GDM1 (cell line): ENCODE measurements around the gene SPDEF.

Experiments used
- DNase-seq: peaks from one replicate; lab custom pipeline; 2025; lab: John Stamatoyannopoulos, UW

The SPDEF gene

GRCh38 chr6:34556031-34556471, at the start of gene SPDEF:
TSS of gene SPDEF (minus strand) at chr6:34556329. CDS start at chr6:34544455, 11,874 bp downstream.
- no peak for DNase-seq

DNA sequence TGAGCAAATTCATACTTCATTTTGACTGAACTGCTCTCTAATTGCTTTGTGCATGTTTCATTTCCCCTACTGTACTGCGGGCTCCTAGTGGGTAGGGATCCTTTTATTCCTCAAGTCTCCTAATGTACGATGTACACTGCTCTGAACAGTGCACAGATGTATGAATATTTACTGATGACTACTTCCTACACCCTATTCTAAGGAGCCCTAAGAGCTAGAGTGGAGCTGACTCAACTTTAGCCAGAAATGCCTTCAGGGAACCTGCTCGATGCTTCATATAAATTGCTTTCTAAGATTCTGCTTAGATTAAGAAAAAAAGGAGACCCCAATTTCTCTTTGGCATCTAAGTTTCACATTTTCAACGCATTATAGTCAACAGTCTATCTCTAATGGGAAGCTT, 47.6 kb upstream of the SPDEF start:
- DNase-seq: no peak

DNA sequence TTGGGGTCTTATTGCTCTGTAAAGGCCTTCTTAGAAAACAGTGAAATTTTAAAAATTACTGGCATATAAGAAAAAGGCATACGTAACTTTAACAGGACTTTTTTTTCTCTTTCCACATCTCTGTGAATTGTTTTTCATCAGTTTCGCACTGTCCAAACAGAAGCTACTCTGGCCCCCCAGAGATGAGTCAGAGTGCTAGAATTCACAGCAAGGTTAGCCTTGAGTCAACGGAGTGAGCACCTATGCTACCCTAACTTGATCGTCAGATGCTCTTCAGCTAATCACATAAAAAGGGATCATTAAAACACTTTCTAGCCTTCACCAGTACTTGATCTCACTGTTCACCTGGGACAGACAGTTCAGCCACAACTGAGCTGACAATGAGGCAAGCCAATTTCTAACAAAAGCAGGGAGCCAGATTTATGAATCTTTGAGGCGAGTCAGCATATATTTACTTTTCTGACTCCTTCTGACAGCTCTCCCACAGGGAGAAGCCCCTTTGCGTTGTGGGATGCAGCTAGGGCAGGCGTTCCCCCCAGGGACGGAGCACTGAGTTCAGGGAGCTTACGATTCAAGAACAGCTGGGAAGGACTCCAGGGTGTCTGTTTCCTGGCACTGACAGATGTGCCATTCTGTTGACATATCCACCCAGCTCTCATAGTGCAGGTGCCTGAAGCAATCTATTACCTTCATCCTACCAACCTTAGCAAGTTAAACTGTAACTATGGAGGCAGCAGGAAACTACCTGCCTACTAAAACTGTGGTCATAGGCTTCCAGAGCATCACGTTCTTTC, 46.4 kb upstream of the SPDEF start:
- DNase-seq: no peak

DNA sequence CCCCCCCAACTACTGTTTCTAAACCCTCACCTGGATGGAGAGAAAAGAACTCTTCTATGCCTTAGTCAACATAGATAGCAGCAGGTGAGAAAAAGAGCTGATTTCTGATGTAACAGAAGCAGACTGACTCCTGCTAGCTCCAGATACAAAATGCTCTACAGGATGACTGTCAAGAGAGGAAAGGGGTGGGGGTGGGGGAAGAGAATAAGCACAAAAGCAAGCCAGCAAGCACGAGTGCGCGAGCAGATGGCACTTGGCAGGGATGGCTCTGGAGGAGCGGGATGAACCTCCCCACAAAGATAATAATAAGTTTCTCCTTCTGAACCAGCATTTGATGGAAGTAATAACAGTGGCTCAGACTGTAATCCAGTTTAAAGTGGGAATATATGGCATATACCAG, 45.6 kb upstream of the SPDEF start:
- DNase-seq: no peak

DNA sequence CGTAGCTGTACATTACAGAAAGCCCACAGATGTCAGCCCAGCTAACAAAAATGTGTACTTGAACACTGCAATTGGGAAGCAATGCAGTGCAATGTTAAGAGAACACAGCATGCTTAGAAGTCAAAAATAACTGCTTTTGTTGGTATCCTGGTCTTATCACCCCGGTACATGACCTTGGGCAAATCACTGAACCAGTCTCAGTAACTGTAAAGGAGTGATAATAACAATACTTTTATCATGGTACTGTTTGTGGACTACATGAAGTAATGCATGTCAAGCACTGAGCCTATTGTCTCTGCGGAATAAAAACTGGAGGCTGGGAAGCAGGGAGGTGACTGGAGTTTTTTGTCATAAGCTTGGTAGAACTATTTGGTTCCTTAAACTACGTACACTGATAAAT, 44.7 kb upstream of the SPDEF start:
- DNase-seq: no peak

- DNase-seq: no peak
Observed at GRCh38 chr6:34600101-34600500, 44.0 kb upstream of the SPDEF start.

DNA sequence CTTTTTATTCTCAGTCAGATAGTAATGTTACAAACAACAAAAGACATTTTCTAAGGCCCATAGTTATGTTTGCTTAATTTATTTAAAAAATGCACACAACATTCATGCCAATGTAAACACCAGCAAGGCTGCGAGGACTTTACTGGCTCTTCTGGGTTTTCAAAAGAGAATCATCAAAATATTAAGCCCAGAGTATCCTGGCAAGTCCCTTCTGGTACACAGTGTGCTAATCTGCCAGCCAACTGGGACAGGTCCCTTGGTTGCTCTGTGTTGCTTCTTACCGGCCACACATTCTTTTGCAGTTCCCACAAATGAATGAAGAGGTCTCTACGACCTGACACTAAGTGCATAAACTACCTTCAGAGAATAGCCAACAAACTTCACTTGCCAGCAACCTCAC, 42.6 kb upstream of the SPDEF start:
- DNase-seq: no peak

- DNase-seq: no peak
Observed at GRCh38 chr6:34597605-34598353, 41.6 kb upstream of the SPDEF start.

DNA sequence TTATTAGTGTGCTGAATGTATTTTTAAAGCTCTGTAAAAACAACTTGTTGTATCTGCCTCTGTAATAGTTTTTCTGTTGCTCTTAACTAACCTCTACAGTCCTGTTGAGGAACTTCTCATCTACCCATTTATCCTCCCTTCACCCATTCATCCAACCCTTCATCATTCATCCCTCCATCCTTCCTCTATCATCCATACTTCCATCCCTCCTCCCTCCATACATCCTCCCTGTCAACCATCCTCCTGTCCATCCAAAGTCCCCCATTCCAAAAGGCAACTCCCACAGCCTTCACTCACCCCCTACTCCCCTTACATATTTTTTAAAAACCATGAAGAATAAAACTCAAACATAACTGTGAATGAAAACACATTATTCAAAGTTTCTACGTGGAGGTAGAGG, 40.7 kb upstream of the SPDEF start:
- no peak for DNase-seq

- DNase-seq: no peak
Observed at GRCh38 chr6:34595332-34596184, 39.4 kb upstream of the SPDEF start.

- no peak for DNase-seq
Observed at GRCh38 chr6:34593701-34594100, 37.6 kb upstream of the SPDEF start.

DNA sequence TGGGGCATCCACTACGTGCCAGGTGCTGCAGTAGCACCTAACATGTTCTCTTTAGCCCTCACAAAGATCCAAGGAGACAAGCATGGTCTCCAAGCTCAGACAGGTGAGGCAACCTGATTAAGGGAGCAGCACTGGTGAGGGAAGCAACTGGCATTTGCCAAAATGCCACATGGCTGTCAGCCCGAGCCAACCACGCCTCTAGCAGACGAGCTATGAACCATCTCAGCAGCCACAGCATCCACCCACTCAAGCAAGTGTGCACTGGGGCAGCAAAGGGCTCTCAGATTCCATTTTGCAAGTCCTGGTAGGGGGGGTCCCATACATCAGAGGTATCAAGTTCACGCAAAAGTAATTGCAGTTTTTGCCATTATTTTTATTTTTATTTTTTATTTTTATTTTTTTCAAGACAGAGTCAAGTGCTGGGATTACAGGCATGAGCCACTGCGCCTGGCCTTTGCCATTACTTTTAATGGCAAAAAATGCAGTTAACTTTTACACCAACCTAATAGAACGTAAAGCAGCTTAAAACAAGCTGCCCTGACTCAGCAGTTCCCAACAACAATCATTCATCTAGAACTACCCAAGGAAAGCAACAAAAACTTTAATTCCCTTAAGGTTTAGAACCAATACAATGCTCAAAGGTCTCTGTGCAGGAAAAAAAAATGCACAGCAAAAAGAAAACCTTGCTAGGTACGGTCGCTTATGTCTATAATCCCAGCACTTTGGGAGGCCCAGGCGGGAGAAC, 36.3 kb upstream of the SPDEF start:
- no peak for DNase-seq

- no peak for DNase-seq
Observed at GRCh38 chr6:34589691-34590090, 33.6 kb upstream of the SPDEF start.

DNA sequence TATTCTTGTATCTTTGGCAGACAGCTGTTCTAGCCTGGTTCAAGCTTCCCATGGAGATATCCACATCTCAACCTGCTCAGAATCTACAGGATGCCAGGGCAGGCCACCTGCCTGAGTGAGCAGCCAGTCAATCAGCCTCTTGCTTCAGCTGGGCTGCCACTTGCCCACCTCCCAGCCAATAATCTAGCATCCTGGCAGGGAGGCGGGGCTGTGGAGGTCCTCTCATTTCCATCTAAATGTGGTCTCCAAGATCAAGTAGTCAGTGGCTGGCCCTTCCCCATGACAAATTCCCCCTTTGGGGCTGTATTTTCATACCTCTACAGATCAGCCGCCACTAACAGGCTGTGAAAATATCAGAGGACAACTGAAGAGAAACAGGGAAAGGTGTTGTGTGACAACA, 33.0 kb upstream of the SPDEF start:
- DNase-seq: no peak

DNA sequence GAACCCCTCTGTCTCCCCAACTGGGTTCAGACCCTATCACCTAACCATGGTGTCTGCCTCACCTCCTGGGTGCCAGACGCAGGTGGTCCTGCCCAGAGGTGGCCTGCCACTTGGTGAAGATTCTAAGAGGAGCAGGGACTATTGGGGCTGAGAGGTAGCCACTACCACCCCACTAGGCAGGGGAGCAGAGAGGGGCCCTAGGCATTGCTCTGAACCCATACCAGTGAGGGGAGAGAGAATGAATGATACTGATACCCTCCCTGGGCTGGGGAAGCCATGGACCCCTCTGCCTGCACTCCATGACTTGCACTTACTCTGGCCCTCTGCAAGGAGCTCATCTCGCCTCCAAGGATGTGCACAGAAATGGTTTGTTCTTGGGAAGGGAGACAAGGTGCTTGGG, 31.7 kb upstream of the SPDEF start:
- DNase-seq: no peak

DNA sequence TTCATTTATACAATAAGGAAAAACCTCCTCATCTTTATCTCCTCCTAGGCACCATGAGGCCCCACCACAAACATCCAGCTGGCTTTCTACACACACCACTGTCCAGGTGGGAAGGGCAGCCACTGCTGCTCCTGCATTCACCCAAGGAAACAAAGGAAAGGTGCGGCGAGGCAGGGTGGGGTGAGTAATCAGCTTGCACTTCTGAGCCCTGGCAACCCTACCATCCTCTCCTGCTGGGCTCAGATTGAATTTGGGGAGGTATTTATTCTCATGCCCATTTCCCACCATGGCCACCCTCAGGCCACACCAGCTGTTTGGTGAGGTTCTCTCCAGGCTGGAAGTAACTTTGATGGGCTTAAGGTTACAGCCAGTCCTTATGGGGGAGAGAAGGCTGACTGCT, 31.2 kb upstream of the SPDEF start:
- DNase-seq: no peak

- DNase-seq: no peak
Observed at GRCh38 chr6:34586327-34587040, 30.4 kb upstream of the SPDEF start.

GRCh38 chr6:34585512-34586061, 29.5 kb upstream of the SPDEF start:
- no peak for DNase-seq

DNA sequence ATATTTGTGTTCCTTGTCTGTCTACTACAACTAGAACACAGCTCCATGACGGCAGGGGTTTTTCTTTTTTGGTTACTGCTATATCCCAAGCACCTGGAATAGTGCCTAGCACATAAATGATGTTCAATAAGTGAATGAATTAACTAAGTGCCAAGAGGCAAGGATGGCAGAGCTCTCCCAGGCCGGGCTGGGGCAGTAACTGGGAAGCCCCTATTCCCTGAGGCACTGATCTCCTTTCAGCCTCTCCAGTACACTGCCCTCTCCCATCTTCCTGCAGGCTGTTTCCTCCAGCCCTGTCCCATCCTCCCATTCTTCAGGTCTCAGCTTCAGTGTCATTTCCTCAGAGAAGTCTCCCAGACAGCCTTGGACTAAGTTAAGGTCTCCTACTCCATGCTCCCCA, 29.0 kb upstream of the SPDEF start:
- DNase-seq: no peak

DNA sequence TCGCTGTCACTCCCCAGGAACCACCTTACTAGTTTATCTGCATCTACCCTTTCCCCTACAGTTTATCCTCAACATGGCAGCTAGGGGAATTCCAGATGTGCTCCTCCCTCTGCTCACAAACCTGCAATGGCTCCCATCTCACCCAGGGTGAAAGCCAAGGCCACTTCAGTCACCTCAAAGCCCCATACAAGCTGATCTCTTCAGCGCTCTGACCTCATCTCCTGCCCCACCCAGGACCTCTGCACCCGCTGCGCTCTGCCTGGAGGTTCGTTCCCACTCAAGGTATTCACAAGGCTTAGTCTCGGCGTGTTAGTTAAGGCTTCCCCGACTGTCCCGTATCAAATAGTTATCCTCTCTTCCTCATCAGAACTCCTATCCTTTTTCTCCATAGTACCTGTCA, 28.6 kb upstream of the SPDEF start:
- DNase-seq: no peak
